Umbilical cord (tissue), 2 donors: ENCODE measurements around the gene SNAP47. TPM values are rescaled to one million over a fixed set of nuclear protein-coding genes. Genes with fewer than 3 reads are reported as not detected.

Source experiments
- DNase-seq: peaks from one replicate; pipeline ENCODE4 v3.0.0-alpha.2; 2015; ENCODE audit warnings: low spot score
- total RNA-seq: library from RNA; depleted of rRNA; stranded (reverse); fragments of >200 nt; gene quantifications from one replicate; pipeline ENCODE4 v1.2.3, GENCODE V29; 2014; ENCODE audit warnings: low replicate concordance; ENCODE audit not compliant: insufficient read depth

SNAP47 gene
- total RNA-seq, 1 donor from 2014 or later = 76.1 TPM

- no peak for DNase-seq
Observed at GRCh38 chr1:227785094-227785804, 50.0 kb downstream of the SNAP47 start.

DNA sequence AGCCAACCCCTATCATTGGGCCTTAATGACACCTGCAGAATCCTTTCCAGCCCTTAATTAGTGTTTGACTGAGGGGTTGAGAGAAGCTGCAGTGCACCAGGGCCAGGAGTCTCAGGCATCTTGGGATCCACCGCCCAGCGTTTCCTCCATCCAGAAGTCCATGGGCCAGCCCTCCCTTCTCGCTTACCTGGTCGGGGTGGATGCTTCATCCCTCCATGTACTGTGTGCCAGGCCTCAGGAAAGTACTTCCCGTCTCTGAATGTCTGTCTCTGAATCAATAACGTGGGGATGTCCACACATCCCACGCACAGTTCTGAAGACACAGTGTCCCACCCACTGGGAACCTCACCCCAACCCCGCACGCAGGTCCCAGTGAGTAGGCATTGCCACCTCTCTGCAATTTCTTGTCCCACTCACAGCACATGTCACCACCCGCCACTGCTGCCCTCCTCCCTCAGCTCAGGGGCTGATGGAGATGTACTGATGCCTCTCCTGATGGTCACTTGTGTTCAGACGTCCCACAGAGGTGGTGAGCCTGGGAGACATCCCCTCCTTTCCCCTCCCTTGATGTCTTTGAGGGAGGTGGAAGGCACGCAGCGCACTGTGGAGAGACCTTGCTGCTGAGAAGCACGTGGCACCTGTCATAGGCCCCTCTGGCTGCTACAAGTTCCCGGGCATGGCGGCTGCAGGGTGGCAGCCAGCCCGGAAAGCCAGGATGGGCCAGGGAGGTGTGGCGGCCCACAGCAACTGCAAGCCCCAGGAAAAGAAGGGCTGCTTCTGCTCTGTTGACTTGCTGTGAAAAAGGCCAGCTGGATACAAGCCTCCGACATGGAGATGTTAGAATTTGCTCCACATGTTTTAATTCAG lies 50.8 kb downstream of the SNAP47 start:
- no peak for DNase-seq

- DNase-seq = no peak
Observed at GRCh38 chr1:227786673-227787512, 51.7 kb downstream of the SNAP47 start.

DNA sequence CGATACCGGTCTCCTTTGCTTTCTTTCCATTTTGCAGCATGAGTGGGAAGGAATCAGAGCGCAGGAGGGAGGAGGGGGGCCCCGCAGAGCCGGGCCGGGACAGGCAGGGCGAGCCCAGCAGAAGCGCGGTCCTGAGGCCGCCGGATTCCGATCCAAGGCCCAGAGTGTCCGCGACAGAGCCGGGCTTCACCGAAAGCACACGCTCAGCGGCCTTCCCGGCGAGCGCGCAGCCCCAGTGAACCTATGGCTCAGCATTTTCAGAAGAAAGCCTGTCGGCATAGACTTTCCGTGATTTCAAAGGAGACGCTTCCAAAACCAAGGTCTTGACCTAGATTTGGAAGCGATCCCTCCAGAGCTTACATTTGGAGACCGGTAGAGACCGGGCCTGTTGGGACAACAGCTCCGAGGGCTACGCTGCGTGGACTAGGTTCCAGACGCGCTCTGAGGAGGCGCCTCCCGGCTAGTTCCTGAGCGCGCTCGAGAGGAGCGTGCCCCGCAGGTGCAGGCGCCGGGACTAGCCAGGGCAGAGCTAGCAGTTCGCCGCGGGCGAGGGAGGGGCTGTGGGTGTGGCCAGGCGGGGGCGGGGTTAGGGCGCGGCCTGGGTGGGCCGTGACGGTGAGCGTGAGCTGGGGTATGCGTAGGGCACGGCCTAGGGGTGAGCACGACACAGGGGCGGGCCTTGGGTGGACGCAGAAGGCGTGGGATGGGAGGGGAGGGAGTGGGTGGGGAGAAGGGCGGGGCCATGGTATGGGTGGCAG lies 52.5 kb downstream of the SNAP47 start:
- DNase-seq = peak; percentile 93

GRCh38 chr1:227788271-227789083 lies 53.2 kb downstream of the SNAP47 start:
- DNase-seq = peak; percentile 81

GRCh38 chr1:227789084-227790033 lies 54.1 kb downstream of the SNAP47 start:
- DNase-seq = no peak

DNA sequence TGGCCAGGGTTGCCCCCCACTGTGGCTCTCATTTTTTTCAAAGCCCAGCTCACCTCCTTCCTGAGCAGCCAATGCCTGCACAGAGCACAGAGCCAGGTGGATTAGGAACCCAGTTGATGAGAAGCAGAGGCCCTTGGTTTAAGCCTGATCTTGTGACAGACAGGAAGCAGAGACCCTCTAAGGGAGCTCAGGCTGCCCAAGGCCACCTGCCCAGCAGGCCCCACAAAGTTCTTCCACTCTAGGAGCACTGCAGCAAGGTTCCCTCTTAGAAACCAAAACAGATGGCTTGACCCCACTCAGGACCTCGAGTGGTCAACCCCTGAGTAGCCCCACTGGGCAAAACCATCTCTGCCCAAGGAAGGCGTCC lies 54.8 kb downstream of the SNAP47 start:
- no peak for DNase-seq

DNA sequence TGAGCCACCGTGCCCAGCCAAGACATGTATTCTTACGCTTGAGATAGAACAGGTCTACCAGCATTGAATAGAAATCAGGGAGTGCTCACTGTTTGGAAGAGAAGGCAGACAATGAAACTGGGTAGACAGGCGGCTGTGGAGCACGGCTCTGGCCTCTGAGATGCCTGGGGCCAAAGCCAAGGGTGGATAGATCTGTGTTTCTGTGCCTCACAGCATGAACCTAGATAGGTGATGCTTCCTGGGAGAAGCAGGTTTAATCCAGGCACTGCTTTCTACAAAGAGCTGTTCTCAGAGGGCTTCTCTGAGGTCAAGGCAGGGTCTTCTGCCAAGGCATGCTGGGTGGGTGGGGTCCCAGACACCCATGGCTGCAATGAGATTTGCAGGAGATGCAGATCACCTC lies 55.6 kb downstream of the SNAP47 start:
- DNase-seq = no peak

GRCh38 chr1:227791425-227792143 lies 56.3 kb downstream of the SNAP47 start:
- DNase-seq = no peak

DNA sequence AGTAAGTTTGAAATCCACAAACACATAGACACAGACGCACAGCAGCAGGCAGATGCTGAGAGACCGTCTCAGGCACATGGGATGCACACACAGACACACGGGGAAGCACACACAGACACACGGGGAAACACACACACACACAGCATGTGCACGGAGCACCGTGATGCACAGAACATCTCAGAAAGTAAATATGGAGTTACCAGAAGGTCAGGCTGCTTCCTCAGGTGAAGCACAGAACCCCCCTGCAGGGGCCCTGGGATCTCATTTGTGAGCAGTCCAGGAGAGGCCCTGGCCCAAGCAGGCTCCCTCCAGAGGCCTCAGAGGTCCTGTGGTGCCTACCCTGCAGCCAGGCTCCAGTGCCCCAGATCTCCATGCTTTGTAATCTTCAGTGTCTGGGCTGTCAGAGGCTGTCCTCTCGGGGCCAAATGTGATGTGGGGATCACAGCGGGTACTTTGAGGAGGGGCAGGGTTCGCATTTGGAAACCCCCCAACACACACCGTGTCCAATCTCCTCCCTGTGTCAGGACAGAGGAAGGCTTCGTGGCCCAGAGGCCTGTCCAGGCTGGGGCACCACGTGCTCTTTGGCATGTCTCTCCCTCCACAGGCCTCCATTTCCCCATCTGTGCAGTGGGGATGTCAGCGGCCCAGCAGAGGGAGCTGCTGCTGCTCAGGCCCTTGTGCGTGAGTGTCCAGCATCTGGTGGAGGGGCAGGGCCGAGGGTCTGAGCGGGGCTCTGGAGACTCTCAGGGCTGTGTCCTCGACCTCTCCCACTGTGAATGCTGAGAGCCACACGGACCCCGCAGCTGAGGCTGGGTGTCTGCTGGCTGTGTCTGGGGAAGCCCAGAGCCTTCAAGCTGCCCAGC lies 57.2 kb downstream of the SNAP47 start:
- DNase-seq = peak; percentile 19

DNA sequence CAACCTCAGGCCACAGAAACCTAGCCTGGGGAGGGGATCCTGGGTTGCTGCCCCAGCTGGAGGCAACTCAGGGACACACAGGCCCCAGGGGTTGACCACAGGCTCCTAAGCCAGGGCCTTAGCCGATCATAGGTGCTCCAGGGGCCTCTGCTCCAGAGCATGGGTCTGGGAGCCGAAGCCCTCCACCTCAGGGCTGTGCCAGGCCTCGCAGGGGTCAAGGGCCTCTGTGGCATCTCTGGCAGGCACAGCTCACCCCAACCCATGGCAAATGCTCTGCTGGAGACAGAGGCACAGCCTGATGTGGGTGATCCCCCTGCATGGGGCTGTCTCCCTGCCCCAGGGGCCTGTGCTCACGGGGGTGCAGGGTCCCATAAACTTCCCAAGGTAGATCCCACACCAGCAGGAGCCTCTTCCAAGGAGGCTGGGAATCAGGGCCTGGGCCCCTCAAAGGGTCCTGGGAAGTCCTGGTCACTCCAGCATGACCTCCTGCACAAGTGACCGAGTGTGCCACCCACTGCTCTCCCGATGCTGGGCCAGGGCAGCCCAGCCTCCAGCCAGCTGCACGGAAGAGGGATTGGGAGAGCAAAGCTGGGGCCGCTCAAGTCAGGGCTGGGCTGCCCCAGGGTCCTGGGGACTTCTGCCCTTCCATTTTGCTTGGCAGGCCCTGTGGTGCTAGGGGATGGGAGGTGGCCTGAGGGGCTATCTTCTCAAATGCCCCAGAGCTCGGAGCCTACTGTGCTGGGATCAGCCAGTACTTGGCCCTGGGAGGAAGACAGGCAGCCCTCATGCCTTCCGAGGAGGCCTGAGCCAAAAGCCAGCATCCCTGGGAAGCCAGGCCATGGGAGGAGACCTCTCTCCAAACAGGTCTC lies 58.1 kb downstream of the SNAP47 start:
- DNase-seq = no peak

GRCh38 chr1:227793948-227794816 lies 58.9 kb downstream of the SNAP47 start:
- DNase-seq = peak; percentile 90

- no peak for DNase-seq
Observed at GRCh38 chr1:227794817-227795192, 59.6 kb downstream of the SNAP47 start.

DNA sequence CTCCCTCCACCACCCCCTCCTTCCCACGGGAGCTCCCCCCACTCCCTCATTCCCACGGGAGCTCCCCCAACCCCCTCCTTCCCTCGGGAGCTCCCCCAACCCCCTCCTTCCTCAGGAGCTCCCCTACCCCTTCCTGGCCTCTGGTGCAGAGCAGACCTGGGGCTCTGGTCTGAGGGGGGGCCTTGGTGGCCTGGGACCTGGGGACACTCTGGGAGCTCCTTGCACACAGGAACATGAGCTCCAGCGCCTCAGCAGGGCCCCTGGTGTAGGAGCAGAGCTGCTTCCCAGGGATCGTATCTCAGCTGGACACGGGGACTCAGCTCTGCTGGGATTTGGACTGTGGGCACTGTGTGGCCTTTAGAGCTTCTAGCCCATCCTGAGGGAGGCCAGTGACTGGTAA lies 60.5 kb downstream of the SNAP47 start:
- no peak for DNase-seq

DNA sequence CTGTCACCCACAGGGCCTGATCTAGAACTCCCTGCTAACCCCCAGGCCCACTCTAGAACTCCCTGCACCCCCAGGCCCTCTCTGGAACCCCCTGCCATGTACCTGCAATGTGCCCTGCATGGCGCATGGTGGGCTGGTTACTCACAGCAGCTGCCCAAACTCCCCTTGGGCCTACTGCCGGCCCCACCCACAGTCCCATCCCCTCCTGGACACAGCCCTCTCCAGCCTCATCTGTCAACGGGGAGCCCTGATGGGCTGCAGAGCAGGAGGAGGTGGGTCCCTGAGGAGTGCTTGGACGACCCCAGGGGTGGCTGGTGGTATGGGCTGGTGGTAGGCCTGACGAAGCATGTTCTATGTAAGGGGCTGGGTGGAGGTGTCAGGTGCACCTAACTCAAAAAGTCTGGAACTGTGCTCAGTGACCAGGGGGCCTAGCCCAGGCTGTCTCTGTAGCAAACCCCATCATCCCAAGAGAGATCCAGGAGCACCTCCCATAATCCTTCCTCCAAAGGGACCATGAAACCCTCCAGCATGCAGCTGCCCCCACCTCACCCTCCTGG lies 61.2 kb downstream of the SNAP47 start:
- DNase-seq = no peak
